ENCODE measurements around the gene TPD52L2.

TPD52L2 gene

GRCh38 chr20:63864978-63865640 lies at the start of gene TPD52L2:
TPD52L2 (plus strand) TSS chr20:63865270; CDS start chr20:63865366, 96 bp downstream.
- DNase-seq = peak; percentile 98

GRCh38 chr20:63815615-63816253 lies 49.3 kb upstream of the TPD52L2 start:
- no peak for DNase-seq

- no peak for DNase-seq
Observed at GRCh38 chr20:63819224-63819921, 45.7 kb upstream of the TPD52L2 start.

- DNase-seq = no peak
Observed at GRCh38 chr20:63821811-63822210, 43.3 kb upstream of the TPD52L2 start.

GRCh38 chr20:63822276-63822696 lies 42.8 kb upstream of the TPD52L2 start:
- no peak for DNase-seq

GRCh38 chr20:63823691-63824311 lies 41.3 kb upstream of the TPD52L2 start:
- DNase-seq = no peak

- no peak for DNase-seq
Observed at GRCh38 chr20:63825331-63826118, 39.5 kb upstream of the TPD52L2 start.

GRCh38 chr20:63826753-63827152 lies 38.3 kb upstream of the TPD52L2 start:
- no peak for DNase-seq

GRCh38 chr20:63828124-63828523 lies 36.9 kb upstream of the TPD52L2 start:
- DNase-seq = no peak

GRCh38 chr20:63828545-63828944 lies 36.5 kb upstream of the TPD52L2 start:
- no peak for DNase-seq

GRCh38 chr20:63828951-63829350 lies 36.1 kb upstream of the TPD52L2 start:
- DNase-seq = no peak

GRCh38 chr20:63829603-63829944 lies 35.5 kb upstream of the TPD52L2 start:
- DNase-seq = no peak

- no peak for DNase-seq
Observed at GRCh38 chr20:63829945-63830835, 34.9 kb upstream of the TPD52L2 start.

- DNase-seq = peak; percentile 26
Observed at GRCh38 chr20:63830841-63831588, 34.1 kb upstream of the TPD52L2 start, which contains the start of gene ZBTB46. ZBTB46 (minus strand) TSS chr20:63831264; CDS start chr20:63790757, 40,507 bp downstream.

- no peak for DNase-seq
Observed at GRCh38 chr20:63831646-63831992, 33.5 kb upstream of the TPD52L2 start.

- DNase-seq = no peak
Observed at GRCh38 chr20:63831993-63832686, 32.9 kb upstream of the TPD52L2 start.

- DNase-seq = no peak
Observed at GRCh38 chr20:63833776-63834490, 31.1 kb upstream of the TPD52L2 start.

GRCh38 chr20:63834491-63834880 lies 30.6 kb upstream of the TPD52L2 start:
- DNase-seq = no peak

GRCh38 chr20:63835021-63835858 lies 29.8 kb upstream of the TPD52L2 start:
- peak; percentile 89 for DNase-seq

Measured in fibroblast of skin of right quadriceps (primary cell).